Calu3 (cell line): ENCODE results near the gene PLA2G4A. TPM values are rescaled to one million over a fixed set of nuclear protein-coding genes. Genes with fewer than 3 reads are reported as not detected.
A peak's percentile ranks its signal among the peaks of the same experiment; 100 is the strongest.

ENCODE experiments used
- BruUV-seq: library from RNA; stranded (reverse); fragments of 400-500 nt; replicated peaks from 2 replicates; lab custom pipeline; 2021; lab: Mats Ljungman, UMichigan
- CTCF ChIA-PET: fragments of 300-600 bp; sonication (Branson Sonifier 250); formaldehyde crosslinking; loops from one replicate; lab custom pipeline; 2022; ENCODE audit warnings: antibody characterized with exemption; lab: Charles Lee
- DNase-seq: peaks from one replicate; pipeline ENCODE4 v3.0.0; 2022
- H3K27ac Mint-ChIP-seq: one replicate; pipeline ENCODE4 v1.8.0; 2022; ENCODE audit warnings: mixed read lengths; ENCODE audit not compliant: unreplicated experiment
- H3K27me3 Mint-ChIP-seq: one replicate; pipeline ENCODE4 v1.8.0; 2022; ENCODE audit warnings: mixed read lengths; ENCODE audit not compliant: unreplicated experiment
- H3K36me3 Mint-ChIP-seq: one replicate; pipeline ENCODE4 v1.8.0; 2022; ENCODE audit warnings: mild to moderate bottlenecking, moderate library complexity, mixed read lengths; ENCODE audit not compliant: insufficient read depth, unreplicated experiment
- H3K4me1 Mint-ChIP-seq: one replicate; pipeline ENCODE4 v1.8.0; 2022; ENCODE audit warnings: mild to moderate bottlenecking, low read depth, mixed read lengths; ENCODE audit not compliant: unreplicated experiment
- H3K4me3 Mint-ChIP-seq: one replicate; pipeline ENCODE4 v1.8.0; 2022; ENCODE audit warnings: mild to moderate bottlenecking, low read depth, moderate library complexity, mixed read lengths; ENCODE audit not compliant: unreplicated experiment
- H3K9me3 Mint-ChIP-seq: one replicate; pipeline ENCODE4 v1.8.0; 2022; ENCODE audit warnings: low read depth, mixed read lengths; ENCODE audit not compliant: unreplicated experiment
- intact Hi-C: fragments of 100-400 bp; cut with micrococcal nuclease; formaldehyde crosslinking; loops from one replicate; pipeline ENCODE4 v1.10.0; 2022; ENCODE audit not compliant: unreplicated experiment
- total RNA-seq: library from RNA; stranded (reverse); gene quantifications from 2 replicates; pipeline ENCODE4 v1.2.3, GENCODE V29; 2022
- TF ChIP-seq, protein P1 (sequence below): fragments of 200-600 bp; IDR thresholded peaks from one replicate; pipeline ENCODE4 v1.8.0; 2022; ENCODE audit warnings: antibody characterized with exemption; ENCODE audit not compliant: unreplicated experiment

Gene PLA2G4A
- total RNA-seq, 1 experiment from 2014 or later: 36.0 TPM

DNA sequence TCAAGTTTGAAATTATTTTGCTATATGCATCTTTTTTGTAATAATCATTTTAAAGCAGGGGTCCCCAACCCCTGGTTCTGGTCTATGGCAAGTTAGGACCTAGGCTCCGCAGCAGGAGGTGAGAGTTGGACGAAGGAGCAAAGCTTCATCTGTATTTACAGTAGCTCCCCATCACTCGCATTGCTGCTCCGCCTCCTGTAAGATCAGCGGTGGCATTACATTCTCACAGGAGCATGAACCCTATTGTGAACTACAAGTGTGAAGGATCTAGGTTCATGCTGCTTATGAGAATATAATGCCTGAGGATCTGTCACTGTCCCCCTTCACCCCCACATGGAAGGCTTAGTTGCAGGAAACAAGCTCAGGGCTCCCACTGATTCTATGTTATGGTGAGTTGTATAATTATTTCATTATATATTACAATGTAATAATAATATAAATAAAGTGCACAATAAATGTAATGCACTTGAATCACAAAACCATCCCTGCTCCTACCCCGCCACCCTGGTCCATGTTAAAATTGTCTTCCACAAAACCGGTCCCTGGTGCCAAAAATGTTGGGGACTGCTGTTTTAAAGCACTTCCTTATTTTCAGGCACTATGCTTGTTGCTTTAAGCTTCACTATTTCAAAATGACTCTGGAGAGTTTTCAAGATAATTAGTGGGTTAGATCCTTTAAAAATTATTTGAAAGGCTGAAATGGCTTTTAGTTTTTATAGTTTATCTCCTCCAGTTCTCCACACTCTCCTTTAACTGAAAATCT lies 74.8 kb downstream of the PLA2G4A start:
- H3K4me3 Mint-ChIP-seq: no peak overlapping the region
- H3K36me3 Mint-ChIP-seq: no peaks in the 10 kb centered on the region
- TF ChIP-seq, protein P1, sequence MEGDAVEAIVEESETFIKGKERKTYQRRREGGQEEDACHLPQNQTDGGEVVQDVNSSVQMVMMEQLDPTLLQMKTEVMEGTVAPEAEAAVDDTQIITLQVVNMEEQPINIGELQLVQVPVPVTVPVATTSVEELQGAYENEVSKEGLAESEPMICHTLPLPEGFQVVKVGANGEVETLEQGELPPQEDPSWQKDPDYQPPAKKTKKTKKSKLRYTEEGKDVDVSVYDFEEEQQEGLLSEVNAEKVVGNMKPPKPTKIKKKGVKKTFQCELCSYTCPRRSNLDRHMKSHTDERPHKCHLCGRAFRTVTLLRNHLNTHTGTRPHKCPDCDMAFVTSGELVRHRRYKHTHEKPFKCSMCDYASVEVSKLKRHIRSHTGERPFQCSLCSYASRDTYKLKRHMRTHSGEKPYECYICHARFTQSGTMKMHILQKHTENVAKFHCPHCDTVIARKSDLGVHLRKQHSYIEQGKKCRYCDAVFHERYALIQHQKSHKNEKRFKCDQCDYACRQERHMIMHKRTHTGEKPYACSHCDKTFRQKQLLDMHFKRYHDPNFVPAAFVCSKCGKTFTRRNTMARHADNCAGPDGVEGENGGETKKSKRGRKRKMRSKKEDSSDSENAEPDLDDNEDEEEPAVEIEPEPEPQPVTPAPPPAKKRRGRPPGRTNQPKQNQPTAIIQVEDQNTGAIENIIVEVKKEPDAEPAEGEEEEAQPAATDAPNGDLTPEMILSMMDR: no peak
- BruUV-seq: no TSS peak
- H3K27ac Mint-ChIP-seq: no peak overlapping the region
- H3K4me1 Mint-ChIP-seq: peaks cover 6% of the 10 kb centered on the region
- intact Hi-C loops: no loop called here
- no peaks in the 10 kb centered on the region for H3K27me3 Mint-ChIP-seq
- H3K9me3 Mint-ChIP-seq: no peaks in the 10 kb centered on the region
- DNase-seq: no peak
- CTCF ChIA-PET: no interaction called here

DNA sequence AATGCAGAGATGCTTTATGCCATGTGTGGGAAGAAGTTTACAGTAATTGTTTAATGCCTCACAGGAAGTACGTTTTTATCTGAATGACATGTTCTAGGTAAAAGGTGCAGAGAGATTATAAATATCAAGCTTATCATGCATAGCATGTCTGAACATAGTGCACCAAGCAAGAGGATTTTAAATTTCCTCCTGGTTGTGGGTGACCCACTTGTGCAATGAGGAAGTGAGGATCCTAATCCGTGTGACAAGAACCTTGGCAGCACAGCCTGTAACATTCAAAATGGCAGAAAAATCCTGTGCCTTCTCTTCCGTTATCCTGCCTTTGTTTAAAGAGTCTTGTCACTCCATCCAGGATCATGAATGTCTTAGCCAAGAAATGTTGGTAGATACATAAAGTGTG lies 75.6 kb downstream of the PLA2G4A start:
- Mint-ChIP-seq H3K4me3 (no peak overlapping the region), H3K36me3 (no peaks in the 10 kb centered on the region), H3K27me3 (no peaks in the 10 kb centered on the region), H3K4me1 (peaks cover 6% of the 10 kb centered on the region), H3K9me3 (no peaks in the 10 kb centered on the region), H3K27ac (no peak overlapping the region)
- intact Hi-C loops: no loop called here
- no TSS peak for BruUV-seq
- DNase-seq: no peak
- CTCF ChIA-PET: no interaction called here
- TF ChIP-seq, protein P1: no peak

DNA sequence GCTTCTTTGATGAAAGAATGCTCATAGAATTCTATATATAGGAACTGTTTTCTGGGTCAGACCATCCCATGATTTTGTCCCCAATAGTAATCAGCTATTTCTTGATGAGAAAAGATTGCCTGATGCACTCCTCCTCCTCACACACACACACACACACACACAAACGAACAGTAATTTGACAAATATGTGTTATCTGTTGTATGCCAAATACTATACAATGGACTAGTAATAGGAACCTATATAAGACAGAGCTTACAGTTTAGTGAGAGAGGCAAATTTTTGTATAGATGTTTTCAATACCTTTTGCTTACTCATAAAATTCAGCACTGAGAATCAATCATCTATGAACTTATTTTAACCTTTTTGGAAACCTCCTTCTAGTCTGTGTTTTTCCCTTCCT lies 76.8 kb downstream of the PLA2G4A start:
- no peak overlapping the region for H3K27ac Mint-ChIP-seq
- intact Hi-C loops: no loop called here
- CTCF ChIA-PET: interaction anchor here (0.6 to 0.7 kb wide), 2 partner anchors 28 to 205 kb away, joined by 3 read pairs; no protein-coding TSS in a partner anchor
- TF ChIP-seq, protein P1: no peak
- H3K4me1 Mint-ChIP-seq: peaks cover 6% of the 10 kb centered on the region
- no peaks in the 10 kb centered on the region for H3K36me3 Mint-ChIP-seq
- H3K27me3 Mint-ChIP-seq: no peaks in the 10 kb centered on the region
- DNase-seq: no peak
- H3K4me3 Mint-ChIP-seq: no peak overlapping the region
- no peaks in the 10 kb centered on the region for H3K9me3 Mint-ChIP-seq
- no TSS peak for BruUV-seq

DNA sequence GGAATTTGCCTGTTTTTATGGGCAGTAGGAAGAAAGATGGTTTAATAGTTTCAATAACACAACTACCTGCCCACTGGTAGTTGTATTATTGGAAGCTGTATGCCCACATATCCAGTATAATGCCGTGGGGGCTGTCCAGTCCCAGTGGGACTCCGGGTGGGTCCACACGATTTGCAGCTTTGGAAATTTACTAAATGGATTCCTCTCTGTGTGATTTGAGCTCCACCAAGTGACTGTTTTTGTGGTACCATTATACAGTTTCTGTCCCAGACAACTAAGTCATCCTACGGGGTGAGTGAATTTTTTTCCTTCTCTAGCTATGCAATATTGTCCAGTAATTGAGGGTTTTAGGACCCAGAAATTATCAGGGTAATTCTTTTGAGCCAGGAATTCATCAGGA lies 86.8 kb downstream of the PLA2G4A start:
- Mint-ChIP-seq H3K4me3 (no peak overlapping the region), H3K36me3 (no peaks in the 10 kb centered on the region), H3K9me3 (no peaks in the 10 kb centered on the region), H3K4me1 (peaks cover 30% of the 10 kb centered on the region), H3K27me3 (no peaks in the 10 kb centered on the region), H3K27ac (peak overlapping the region; percentile 52)
- TF ChIP-seq, protein P1: no peak
- CTCF ChIA-PET: interaction anchor here (0.6 to 1.5 kb wide), 7 partner anchors 38 to 539 kb away, joined by 3 to 5 read pairs (median 3); no protein-coding TSS in a partner anchor
- BruUV-seq: no TSS peak
- intact Hi-C loops: loop anchor here (5.0 to 10.0 kb wide), 2 partner anchors 191 to 308 kb away; no protein-coding TSS in a partner anchor
- no peak for DNase-seq
